ENCODE measurements around the gene FBXW8.
A peak's percentile ranks its signal among the peaks of the same experiment; 100 is the strongest.

Gene FBXW8

DNA sequence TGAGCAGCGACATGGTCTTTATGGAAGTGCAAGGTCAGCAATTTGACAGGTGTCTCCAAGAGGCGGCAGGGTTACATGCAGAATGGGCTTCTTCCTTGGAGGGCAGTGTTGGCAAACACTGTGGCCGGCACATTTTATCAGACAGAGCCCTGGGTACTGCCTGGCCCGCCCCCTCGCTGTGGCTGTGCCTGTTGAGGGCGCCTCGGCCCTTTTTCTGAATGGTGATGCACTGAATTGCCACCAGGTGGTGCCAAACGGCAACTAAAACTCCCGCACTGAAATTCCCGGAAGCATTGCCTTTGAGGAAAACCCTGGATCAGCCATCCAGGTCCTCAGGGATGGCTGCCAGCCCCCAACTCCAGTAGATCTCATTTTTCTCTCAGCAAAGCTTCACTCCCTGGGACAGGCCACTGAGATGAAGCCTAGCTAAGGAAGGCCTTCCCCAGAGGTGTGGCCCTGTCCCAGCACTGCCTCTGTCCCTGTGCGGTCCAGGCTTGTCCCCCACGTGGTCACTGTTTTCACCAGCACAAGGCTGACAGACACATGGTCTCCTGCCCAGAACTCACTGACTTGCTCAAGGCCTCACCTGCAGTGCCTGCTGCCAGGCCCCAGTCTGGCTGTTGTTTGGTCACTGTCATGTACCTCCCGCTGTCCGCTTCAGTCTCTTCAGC lies 114.9 kb downstream of the FBXW8 start:
- DNase-seq: peak; percentile 12 to 26

DNA sequence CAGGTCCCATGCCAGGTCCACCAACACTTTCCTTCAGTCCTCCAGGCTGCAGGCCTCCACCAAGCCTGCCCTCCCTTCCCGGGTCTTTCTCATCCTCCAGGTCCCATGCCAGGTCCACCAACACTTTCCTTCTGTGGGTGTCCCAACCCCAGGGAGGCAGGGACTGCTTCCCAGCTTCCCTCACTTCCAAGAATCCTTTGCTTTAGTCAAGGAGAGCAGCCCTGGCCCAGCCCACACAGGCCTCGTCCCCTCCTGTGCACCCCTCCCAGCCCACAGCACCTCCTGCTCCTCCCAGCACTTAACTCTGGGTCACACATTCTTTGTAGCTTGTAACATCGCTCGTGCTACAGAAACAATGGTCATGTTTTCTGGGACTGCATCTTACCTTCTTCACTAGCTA lies 115.6 kb downstream of the FBXW8 start:
- no peak for DNase-seq

DNA sequence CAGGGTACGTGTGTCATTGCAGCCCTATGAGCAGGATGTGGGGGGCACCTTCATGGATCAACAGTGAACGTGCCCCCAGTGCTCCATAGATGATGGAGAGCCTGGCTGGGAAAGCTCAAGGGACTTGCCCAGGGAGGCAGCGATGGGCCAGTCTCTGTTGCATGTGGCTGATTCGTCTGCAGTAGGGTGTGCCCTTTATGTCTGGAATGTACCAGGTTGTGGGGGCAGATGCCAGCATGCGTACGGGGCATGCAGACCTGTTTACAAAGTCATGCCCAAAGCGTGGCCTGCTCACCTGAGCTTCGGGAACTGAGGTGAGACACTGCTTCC lies 116.1 kb downstream of the FBXW8 start:
- no peak for DNase-seq

DNA sequence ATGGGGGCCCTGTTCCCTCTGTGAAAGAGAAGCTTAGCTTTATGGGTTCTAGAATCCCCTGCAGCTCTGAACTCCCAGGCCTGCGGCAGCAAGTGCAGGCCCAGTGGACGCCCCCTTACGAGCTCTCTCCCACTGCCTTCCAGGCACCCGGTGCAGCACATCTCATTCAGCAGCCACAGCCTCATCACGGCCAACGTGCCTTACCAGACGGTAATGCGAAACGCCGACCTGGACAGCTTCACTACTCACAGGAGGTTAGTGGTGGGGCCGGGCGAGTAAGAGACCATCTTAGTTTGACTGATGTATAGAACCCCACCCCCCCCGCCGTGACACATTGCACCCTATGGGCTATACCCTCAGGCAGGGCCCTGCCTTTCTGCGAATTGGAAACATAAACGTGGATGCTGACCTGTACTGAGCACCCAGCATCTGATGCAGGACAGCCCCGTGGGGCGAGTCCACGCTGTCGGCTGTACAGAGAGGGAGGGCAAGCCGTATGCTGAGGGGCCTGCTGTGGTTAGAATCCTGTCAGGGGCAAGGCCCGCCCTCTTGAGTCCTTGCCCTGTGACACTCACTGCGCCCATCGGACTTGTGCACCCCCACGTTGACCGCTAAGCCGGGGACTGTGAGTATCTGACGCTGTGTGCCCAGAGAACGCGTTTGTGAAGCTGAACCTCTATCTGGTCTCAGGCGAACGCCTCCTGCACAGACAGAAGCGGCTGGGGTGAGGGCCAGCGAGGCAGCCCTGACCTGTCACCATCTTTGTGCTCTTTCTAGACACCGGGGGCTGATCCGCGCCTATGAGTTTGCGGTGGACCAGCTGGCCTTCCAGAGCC lies 116.7 kb downstream of the FBXW8 start:
- DNase-seq: no peak

DNA sequence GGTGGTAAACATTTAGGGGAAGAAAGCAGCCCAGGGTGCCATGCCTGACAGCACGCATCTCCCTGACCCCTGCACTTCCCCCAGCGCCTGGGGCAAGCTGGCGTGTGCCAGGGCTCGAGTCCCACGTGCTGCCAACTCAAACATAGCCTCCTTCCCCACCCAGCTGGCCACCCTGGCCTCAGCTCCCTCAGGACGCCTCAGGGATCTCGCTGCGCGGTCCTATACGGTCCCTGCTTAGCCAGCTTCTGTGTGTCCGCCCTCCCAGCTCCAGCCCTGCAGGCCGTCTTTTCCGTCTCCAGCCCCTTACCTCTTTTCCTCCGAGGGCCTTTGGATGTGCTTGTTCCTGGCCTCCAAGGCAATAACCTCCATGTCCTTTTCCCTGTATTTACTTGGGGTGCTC lies 117.5 kb downstream of the FBXW8 start:
- no peak for DNase-seq

DNA sequence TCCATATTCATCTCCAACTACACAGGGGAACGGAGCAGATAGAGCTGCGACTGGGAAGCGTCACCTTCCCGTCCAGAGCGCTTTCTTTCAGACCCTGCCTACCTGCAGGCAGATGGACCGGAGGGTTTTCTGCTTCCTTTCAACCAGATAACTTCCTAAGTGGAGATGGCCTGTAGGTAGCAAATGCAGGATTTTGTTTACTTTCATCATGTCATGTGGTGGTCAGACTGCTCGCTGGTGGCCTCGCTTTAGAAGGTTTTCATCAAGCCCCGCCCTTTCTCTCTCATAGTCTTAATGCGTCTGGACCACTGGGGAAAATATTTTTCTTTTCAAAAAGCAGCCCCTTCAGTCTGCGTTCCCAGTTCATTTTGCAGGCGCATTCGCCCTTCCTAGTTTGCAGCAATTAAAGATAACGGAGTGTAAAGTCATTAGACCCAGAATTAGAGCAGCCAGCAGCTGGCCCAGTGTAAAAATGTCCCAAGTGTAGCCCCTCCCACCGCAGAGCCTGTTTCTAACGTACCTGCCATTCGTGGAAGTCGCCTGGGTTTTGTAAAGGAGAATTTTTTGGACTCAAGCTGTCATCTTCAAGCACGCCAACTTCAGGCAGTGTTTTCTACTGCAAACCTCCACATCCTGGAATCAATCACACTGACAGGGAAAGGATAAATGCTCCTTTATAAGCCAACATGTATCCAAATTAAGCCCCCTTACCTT lies 119.6 kb downstream of the FBXW8 start:
- DNase-seq: no peak

DNA sequence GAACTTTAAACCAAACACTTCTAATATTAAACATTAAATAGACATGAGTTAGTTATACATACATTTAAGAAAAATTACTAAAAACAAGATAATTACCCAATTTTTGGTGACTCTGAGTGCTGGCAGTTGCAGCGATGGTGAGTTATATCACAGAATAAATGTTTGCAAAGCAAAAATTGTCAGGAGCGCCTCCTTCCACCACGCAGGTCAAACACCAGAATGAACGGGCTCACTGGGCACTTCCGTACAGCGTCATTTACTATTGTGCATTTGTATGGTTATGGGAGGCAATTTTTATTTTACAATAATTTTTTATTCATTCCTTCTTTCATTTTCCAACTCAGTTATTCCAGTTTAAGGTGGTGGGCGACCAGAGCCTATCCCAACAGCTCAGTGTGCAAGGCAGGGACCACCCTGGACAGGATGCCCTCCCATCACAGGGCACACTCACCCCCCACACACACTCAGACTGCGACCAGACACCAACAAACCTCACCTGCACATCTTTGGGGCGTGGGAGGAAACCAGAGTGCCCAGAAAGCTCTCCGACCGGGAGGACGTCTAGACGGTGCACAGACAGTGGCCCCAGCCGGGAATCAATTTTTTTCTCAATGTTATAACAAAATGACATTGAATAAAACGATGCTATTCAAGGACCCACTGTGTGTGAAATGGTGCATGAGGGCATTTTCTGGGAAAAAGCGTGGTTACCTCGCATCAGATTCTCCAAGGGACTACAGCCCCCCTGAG lies 121.3 kb downstream of the FBXW8 start:
- no peak for DNase-seq

DNA sequence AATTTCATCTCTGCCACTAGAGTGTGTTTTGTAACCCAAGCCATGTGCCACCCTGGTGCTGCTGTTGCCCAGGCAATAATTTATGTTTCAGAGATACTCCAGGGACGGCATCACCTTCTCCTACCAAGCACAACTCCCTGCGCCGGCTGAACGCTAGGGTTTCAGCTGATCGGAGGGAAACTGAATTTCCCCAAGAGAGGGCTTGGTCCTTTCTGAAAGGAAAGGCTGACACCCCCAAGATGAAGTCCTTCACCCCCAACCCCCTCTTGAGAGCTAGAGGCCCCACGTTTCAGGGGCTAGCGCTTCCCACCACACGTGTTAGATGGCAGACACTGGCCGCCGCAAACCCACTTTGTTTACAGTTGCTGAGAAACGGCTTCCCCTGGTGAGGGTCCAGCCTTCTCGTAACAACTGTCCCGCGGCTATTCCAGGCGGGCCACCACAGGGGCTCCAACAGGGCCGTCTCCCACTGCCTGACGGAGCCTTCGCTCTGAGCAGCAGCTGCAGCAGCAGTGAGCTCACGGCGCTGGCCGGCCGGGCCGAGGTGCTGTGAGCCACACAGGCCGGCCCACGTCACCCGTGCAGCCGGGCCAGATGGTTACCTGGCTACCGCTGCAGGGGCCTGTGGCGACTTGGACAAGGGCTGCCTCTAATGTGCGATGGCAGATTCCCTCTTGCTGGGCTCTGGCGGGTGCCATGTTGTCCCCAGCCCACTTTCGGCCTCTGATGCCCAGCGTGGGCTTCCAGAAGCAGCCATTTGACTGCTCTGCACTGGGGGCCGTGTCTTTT lies 122.0 kb downstream of the FBXW8 start:
- DNase-seq: no peak

DNA sequence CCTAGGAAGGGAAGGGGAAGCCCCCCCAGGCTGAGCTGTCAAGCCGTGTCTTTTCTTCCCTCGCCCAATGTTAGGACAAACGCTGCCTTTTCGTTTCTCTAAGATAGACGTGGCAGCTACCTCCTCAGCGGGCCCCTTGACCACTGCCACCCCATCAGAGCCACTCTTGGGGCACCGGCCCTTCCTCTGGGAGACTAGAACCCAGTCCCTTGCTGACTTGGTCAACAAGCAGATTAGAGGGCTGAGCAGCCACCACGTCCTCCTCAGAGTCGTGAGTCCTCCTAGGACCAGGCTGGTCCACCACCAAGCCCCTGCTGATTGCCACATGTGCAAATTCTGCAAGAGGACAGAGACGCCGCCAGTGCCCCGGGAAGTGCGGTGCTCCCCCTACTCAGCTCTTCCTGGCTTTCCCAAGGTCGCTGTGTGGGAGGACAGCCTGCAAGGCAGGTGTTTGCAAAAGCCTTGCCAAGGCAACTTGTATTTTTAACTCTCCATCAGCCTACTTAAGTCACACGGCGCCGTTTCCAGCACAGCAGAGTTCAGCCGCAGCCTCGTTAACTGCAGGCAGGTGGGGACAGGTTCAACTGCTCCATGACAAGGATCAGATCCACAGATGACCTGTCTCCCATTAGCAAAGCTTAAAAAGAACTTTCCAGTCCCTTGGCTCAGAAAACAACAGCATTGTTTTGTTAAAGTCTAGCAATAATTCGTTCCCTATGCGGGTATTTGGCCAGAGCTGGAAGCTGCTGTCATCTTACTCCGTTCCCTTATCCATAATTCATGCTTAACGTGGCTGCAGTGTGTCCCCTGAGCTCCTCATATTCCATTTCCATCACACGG lies 122.9 kb downstream of the FBXW8 start:
- DNase-seq: no peak

DNA sequence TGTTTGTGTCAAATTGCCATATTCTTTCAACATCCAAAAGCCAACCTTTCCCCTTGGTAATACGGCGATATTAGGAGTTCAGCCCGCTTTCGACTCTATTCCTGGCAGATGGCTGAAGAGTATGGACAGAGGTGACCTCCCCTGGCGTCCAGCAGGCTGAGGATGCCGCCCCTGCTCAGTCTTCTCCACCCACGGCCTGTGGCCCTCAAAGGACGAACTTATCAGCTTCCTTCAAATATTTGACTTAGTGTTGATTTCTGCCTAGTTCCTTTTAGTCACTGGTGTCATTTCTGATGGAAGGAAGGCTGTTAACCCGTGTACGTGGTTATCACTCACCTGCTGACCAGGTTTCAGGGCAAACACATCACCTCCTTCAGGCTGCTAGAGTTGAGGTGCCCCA lies 123.5 kb downstream of the FBXW8 start:
- no peak for DNase-seq

DNA sequence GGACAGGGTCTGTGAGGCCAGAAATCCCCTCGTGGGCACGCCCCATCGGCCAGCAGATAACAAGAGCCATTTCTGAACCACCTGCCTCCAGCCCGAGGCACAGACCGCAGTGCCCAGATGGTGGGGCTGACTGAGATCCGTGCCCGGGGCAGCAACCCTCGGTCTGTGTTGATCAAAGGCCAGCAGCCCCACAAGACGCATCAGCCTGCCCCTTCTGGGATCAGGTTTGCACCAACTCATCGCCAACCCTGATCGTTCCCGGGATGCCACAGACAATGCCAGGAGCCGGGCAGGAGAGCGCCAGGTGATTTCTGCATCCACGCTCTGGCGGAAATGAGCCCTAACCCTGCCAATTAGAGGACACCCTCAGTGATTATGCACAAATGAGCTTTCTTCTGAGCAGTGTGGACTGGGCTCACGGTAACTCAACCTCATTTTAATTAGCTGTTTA lies 124.0 kb downstream of the FBXW8 start:
- DNase-seq: no peak

DNA sequence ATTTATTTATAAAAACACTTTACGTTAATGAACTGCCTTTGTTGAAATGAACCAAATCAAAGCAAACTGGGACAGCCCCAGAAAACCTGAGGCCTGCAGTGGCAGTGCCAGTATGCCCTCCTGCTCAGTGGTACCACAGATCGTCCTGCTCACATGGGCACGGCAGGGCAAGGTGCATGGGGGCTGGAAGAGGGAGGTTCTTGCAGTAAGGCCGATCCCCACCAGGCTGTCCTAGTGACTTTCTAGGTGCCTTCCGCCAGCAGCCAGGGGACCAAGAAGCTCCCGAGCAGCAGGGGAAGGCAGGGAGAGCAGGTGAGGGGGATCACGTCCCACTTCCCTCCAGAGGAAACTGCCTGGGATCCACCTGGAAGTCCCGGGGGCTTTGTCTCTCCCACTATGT lies 124.5 kb downstream of the FBXW8 start:
- DNase-seq: no peak

DNA sequence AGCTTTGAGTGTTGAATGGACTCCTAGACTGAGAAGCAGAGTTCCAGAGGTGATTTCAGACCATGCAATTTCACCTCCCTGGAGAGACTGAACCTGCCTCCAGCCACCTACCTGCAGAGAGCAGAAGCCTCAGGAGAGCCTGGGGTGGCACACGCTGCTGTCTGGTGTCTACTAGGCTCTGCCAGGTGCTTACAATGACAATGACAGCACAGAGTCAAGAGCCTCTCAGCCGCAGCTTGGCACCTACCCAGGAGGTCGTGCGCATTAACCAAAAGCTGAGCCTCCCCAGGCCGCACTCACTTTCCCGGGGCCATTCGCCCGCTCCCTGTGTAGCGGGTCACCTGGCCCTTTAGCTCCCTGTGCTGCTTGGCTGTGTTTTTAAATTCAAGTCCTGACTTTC lies 125.3 kb downstream of the FBXW8 start:
- no peak for DNase-seq

DNA sequence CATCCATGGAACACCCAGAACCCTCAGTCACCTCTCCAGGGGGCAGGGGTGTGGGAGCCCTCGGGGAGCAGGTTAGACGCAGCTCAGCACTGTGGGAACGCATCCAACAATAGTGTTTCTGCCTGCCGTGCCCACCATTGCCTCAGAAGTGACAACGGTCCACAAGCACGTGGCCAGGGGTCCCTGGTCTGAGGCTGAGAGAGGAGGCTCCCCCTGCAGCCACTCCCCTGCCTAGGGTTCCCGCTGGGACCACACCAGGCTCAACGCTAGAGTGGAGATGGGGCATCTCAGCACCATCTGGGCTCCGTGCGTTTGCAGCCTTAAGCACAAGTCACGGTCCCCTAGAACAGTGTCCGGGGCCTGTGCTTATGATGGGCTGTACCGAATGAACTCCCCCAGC lies 125.8 kb downstream of the FBXW8 start:
- no peak for DNase-seq

DNA sequence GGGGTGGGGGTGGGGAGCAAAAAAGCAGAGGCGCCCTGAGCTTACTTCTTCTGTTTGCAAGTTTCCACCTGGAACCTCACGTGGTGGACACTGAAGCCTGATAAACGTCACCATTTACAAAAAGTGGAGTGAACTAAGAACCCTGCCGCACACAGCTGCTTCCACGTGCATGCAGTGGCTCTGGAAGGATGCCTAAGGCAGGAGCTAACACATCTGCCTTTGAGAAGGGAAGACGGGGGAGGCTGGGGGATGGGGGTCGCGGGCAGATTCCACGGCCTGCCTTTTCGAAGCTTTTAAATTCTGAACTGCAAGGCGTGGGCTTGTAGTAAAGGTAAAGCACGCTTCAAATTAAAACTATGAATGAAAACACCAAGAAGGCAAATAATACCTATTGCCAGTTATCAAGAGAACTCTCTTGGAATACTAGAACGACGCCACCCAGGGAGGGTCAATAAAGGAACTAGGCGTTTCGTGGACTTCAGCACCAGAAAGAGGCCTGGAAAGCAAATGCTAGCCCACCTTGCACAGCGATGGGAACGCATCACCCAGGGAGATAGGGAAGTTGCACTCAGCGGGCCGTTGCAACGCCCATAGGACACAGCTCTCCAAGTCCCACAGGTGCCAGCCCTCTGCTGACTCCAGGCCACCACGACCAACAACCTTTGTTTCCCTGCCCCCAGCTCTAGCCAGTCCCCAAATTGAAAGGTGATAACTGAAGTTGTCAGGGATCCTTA lies 126.7 kb downstream of the FBXW8 start:
- DNase-seq: no peak

DNA sequence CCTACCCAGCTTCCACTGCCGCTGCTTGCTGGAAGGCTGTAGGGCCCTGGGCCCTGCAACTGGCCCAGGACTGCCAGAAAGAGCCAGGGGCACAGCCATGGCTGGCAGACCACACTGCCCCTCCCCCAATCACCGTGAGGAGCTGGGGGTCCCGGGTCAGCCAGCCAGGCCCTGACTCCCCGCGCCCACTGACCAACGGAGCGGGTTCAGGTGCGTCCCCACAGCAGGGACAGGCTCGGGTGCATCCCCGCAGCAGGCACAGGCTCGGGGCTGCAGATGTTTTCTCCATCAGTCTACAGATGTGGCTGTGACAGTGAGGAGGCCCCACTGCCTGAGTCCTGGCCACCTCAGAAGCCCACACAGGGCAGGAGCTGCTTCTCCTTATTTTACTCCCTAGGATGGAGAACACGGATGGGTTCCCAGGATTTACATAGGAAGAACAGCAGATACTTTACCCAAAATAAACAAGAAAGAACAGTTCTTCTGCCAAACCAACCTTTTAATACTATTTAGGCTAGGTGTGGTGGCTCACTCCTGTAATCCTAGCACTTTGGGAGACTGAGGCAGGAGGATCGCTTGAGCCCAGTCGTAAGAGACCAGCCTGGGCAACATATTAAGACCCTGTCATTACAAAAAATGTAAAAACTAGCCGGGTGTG lies 127.4 kb downstream of the FBXW8 start:
- no peak for DNase-seq

DNA sequence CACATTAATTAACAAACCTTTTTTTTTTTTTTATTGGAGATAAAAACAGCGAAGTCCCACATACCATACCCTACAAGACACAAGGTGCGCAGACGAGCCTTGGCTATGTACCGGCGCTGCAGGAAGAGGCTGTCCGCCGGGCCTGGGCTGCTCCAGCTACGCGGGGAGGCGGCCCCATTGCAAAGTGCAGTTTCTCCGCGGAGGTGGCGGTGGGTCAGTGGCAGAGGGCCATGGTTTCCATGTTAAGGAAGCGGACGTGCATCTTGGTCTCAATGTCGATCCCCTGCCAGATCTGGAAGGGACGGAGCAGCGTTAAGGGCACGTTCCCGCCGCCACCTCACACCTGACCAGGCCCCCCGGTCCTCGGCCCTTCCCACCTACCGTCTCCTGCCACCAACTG lies 128.2 kb downstream of the FBXW8 start:
- no peak for DNase-seq

DNA sequence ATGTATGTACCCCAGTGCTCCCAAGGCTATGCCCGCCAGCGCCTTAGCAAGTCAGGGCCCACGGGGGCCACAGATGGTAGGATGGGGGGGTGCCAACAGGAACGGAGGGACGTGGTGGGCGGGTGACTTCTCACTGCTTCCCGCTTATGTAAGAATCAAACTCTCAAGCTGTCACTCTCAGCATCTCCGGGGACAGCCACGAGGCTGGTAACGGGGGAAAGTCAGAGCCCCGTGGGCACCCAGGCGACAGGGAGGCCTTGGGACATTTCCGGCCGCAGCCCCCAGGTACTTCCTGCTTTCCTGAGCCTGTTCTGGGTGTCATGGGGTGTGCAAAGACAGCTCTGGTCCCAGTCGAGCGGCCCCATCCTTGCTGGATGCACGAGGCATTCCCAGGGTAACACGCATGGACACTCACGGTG lies 129.2 kb downstream of the FBXW8 start:
- no peak for DNase-seq

DNA sequence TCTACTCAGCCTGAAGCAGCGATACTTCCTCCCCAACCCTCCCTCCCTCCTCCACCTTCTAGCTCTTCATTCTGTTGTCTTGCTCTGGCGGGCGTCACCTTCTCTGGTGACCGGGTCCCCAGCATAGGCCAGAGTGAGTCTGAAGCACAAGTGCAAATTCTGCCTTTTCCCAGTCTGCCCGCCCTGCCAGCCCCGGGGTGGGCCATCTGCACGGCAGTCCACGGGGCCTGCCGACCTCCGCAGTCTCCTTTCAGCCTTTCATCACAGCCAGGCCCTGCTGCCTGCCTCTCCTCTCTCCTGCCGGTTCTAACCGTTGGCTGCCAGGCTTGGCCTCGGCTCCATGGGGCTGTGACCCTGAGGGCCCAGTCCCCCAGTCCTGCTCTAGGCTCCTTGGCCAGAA lies 129.7 kb downstream of the FBXW8 start:
- DNase-seq: no peak

DNA sequence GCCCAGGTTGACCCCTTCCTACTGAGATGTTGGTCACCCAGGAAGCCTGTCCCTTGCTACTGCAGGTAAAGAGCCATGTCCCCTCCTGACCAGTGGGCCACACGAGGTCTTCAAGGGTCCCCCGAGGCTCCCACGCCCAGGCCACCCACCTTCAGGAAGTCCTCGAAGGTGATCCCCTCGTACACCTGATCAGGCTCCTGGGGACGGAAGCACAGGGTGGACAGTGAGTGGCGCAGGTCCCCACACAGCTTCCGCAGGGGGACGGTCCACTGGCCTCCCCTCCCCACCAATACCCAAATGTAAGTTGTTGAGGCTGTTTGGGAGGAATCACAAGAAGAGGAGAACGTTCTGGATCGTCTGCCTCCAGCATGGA lies 131.0 kb downstream of the FBXW8 start:
- DNase-seq: no peak

Measured in activated CD4-positive, alpha-beta T cell treated with anti-CD3 and anti-CD28 coated beads, Interleukin-2, amount 50 U/mL, for 4 hours (primary cell).